ENCODE measurements around the gene ZNF444. TPM values are rescaled to one million over a fixed set of nuclear protein-coding genes. Genes with fewer than 3 reads are reported as not detected.

The ZNF444 gene
- total RNA-seq = 9.6 and 11.7 TPM in 2 replicates

DNA sequence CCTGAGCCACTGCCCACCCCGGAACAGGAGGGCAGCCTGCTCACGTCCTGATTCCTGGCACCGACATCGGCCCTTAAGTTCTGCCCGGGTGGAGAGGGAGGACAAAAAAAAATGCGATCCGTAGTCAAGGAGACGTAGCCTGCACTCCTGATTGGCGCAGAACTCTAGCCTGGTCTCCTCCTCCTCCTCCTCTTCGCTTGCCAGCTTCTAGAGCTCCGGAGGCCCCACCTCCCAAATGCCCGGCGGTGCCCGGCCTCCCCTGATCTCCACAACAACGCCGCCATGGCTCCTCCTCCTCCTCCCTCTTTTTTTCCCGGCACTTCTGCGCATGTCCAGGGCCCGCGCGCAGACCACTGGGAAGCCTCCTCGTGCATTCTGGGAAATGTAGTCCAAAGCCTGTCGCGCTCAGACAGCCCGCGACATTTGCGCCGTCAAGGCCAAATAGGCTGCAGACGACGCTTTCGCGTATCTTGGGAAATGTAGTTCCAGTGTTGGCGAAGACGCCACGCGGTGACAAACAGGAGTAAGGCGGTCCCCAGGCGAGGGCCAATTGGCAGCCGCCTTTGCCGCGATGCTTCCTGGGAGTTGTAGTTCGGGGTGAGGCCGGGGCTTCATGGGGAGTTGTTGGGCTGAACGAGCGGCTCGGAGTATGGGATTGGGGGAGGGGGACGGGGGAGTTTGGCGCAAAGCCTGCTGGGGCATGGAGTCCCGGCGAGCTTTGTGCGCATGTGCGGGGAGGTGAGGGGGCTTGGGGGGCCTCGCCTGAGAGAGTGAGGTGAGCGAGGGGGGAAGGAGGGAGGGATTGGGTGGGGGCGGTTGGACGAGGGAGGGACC lies at the start of gene ZNF444:
TSS of gene ZNF444 (plus strand) at position 705 of the 834 bp plus-strand sequence. CDS start 5,625 bp downstream, outside the sequence.

GRCh38 chr19:56121180-56122167 lies 19.6 kb upstream of the ZNF444 start, which contains the start of gene ZNF787:
Gene ZNF787 (minus strand): TSS chr19:56121295. CDS start chr19:56103217, 18,078 bp downstream.

DNA sequence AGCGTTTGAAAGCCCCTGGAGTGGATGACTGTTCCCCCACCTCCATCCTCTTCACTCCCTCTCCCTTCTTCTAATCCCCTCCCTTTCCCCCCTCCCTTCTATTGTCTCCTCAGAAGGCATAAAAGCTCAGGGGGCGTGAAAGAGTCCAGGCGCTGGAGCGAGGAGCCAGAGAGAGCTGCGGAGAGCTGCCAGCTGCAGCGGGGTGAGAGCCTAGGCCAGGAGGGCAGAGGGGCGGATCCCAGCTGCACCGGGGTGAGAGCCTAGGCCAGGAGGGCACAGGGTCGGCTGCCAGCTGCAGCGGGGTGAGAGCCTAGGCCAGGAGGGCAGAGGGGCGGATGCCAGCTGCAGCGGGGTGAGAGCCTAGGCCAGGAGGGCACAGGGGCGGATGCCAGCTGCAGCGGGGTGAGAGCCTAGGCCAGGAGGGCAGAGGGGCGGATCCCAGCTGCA lies 34.8 kb downstream of the ZNF444 start, which contains the start of gene GALP:
TSS of gene GALP (plus strand) at position 148 of the 447 bp plus-strand sequence. CDS start 1,101 bp downstream, outside the sequence.

GRCh38 chr19:56197646-56198045 lies 56.6 kb downstream of the ZNF444 start, which contains the start of gene ZSCAN5B:
Gene ZSCAN5B (minus strand): TSS chr19:56197783. CDS start chr19:56193052, 4,731 bp downstream.

DNA sequence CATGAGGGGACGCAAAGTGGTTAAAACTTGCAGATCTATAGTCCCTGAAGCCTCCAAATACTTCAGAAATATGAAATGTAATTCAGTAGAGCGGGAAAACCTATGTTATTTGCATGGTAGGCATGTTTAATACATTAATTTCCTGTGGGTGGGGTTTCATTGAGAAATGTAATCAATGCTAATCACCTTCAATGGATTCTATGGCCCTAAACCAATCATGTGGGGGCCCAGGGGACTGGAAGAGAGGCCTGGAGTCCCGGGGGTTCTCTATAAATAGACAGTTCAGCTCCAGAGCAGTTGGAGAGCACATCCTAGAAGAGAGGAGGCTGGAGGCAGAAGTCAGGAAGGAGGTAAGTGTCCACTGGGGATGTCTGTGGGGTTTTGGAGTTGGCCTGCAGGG lies 60.9 kb downstream of the ZNF444 start, which contains the start of gene ZSCAN5C:
TSS of gene ZSCAN5C (plus strand) at position 301 of the 400 bp plus-strand sequence. CDS start 3,641 bp downstream, outside the sequence.

Other genes starting within 250 kb of the ZNF444 start
- gene NLRP13, start 209.0 kb upstream of the ZNF444 start, total RNA-seq = not detected in 2 replicates
- gene NLRP8, start 193.5 kb upstream of the ZNF444 start, total RNA-seq = not detected in 2 replicates
- gene NLRP5, start 154.5 kb upstream of the ZNF444 start, total RNA-seq = not detected in 2 replicates
- 20.8 and 25.0 TPM in 2 replicates for gene ZNF787, start 20.0 kb upstream of the ZNF444 start, total RNA-seq
- gene GALP, start 34.7 kb downstream of the ZNF444 start, total RNA-seq = not detected in 2 replicates
- not detected in 2 replicates for gene ZSCAN5B, start 56.5 kb downstream of the ZNF444 start, total RNA-seq
- gene ZSCAN5C, start 61.0 kb downstream of the ZNF444 start, total RNA-seq = not detected in 2 replicates
- gene EDDM13, start 131.5 kb downstream of the ZNF444 start, total RNA-seq = not detected in 2 replicates
- 3.4 and 4.7 TPM in 2 replicates for gene ZSCAN5A, start 173.6 kb downstream of the ZNF444 start, total RNA-seq